HG03460 (cell line): ENCODE data around the gene KLF5.

Source experiments
- ATAC-seq: cut with Tn5 transposase; IDR thresholded peaks from one replicate; pipeline ENCODE4 v1.9.1; 2021; ENCODE audit not compliant: unreplicated experiment

The KLF5 gene

GRCh38 chr13:73059460-73060250 lies 850 bp downstream of the KLF5 start:
- peak; percentile 43 for ATAC-seq

- ATAC-seq, result no peak
Measured at GRCh38 chr13:73060251-73061160, 1.7 kb downstream of the KLF5 start.

DNA sequence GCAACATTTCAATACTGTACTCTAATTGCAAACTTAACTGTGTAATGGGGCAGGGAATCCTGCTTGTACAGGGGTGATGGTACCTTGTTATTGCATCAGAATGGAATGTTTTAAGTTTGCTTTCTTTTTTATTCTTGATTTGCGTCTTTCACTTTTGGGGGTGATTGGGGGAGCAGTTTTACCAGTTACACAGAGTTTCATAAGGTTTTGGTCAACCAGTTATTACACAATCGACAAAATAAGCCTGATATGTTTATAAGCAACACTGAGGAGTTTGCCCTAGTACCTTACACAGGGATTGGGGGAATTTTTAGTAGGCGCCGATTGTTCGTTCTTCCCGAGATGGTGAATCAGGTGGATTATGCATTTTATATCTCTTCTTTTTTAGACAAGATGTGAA lies 2.7 kb downstream of the KLF5 start:
- no peak for ATAC-seq

DNA sequence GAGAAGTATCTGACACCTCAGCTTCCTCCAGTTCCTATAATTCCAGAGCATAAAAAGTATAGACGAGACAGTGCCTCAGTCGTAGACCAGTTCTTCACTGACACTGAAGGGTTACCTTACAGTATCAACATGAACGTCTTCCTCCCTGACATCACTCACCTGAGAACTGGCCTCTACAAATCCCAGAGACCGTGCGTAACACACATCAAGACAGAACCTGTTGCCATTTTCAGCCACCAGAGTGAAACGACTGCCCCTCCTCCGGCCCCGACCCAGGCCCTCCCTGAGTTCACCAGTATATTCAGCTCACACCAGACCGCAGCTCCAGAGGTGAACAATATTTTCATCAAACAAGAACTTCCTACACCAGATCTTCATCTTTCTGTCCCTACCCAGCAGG lies 3.1 kb downstream of the KLF5 start:
- no peak for ATAC-seq

- ATAC-seq, result no peak
Measured at GRCh38 chr13:73062468-73062867, 3.7 kb downstream of the KLF5 start.

DNA sequence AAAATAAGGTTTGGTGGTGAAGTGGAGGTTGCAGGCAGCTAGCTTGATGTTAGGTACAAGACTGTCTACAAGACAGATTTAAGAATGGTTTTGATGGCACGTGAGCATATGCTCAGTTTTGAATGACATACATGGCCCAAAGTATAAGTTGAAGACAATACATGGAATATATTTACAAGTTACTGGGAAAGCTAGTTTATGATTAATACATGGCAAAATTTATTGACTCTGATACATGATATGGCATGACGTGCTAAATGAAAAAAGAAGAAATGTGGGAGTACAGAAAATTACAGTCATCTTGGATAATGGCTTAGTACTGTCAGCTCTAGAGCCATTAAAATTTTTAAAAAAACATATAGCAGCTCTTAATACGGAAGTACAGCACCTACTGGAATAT lies 4.4 kb downstream of the KLF5 start:
- ATAC-seq, result no peak

DNA sequence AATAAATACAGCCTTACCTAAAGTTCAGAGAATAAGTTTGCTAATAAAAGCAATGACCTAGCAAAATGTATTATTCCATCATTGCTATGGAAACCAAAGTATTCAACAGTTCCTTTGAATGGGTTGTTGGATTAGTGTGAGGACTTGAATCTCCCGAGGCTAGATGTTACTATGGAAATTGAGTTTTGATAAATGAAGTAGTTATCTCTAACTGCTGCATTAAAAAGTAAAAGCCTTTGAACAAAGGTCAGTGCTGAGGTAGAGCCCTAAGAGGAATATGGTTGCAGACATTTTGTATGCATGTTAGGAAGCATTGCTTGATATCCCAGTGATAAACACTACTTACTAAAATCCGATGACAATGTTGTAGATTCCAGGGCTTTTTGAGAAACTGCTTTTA lies 6.2 kb downstream of the KLF5 start:
- no peak for ATAC-seq

DNA sequence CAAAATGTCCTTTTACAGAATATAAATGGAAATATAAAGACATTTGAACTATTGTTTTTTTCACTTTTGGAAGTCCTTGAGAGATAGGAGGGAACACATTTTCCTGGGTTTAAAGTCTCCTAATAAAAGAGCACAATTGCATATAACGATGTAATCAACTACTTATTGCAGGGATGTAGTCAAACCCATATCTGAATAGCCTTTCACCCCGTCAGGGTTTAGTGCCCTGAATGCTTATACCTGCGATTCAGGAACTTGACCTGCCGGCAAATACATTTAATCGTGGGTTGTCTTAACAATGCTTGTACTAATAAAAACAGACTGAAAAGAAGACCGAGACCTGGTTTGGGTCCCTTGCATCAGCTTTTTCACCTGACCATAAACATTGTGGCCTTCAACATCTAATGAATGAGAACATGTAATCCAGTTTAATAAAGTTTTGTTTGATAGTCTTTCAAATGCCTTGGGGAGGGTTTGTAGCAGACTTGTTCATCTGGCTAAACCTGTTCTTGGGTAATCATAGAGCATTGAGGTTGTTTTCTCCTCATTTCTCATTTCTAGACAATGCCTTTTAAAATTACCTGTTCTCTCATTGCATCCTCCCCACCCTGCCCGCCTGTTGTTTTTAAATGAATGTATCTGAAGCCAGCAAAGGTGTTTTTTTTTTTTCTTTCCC lies 7.0 kb downstream of the KLF5 start:
- ATAC-seq, result no peak

DNA sequence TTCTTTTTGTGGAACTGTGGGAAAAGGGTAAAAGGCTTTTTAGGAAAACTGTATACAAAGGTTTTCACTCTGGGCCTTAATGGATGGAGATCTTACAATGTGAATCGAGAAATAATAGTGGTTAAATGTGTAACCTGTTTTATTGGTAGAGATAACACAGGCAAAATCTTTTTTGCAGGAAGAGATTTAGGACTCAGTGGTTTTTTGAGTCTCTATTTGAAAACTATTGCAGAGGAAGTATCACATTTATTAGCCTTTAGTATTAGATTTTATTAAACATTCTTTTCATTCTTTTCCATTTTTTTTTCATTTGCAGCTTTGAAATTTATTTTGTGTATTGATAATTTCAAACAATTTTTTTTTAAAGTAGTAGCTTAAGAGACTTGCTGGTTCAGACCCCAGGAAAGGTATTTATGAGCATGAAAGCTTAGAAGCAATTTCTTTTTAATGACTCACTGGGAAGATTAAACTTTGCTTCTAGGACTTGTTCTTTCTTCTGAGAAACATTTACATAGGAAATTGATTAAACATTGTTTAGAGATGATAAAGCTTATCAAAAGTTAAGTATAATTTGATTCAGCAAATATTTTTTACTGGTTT lies 10.5 kb downstream of the KLF5 start:
- no peak for ATAC-seq

DNA sequence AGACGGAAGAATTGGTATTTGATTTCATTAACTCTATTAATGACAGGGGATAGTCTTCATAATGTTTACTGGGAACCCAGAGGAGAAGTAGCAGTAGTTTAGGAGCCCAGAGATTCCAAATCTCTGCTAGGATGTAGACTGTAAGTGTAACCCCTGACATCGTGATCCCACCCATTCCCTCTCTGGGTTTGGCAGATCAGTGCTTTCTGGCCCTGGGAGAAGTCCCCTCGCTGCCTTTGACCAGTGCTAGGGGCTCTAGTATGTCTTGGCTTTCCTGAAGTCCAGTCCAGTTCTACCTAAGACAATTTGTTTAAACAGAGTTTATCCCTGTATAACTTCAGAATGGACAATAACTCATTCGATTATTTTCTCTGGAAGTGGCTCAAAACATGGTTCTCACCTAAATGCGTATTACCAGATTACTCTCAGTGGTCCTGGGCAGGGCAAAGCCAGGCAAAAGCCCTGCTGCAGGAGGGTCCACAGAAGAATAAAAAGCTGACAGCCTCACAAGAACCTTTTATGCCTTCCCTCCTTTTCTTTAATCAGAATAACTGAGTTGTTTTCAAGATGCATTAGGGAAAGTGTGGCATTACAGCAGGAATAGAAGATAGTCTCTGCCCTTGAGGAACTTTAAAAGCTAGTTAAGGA lies 11.8 kb downstream of the KLF5 start:
- no peak for ATAC-seq

DNA sequence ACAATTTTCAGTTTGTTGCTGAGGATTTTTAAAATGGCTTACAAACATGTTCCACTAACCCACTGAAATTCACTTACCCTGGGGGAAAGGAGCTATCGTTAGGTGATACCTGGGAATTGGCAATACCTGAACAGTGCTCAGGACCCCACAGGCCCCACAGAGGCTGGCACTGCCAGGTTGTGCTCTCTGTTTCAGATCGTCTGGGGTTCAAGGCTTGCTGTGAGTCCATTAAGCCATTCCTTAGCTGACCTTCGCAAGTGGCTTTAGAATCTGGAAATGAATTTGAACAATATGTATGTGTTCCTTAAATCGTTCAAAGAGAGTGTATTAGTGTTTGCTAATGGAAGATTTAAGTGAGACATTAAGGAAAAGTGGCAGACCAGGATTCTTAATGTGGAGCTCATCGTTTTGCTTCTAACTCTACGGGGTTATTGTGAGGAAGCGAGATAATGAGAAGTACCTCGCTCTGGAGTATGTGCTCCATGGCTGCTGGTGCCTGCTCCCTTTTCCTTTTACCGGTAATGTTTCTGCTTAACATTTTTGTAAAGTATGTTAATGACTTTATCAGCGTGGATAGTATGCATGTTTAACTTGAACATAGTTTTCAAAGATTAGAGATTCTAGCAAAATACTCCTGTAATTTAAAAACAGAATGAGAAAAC lies 13.6 kb downstream of the KLF5 start:
- ATAC-seq, result no peak

DNA sequence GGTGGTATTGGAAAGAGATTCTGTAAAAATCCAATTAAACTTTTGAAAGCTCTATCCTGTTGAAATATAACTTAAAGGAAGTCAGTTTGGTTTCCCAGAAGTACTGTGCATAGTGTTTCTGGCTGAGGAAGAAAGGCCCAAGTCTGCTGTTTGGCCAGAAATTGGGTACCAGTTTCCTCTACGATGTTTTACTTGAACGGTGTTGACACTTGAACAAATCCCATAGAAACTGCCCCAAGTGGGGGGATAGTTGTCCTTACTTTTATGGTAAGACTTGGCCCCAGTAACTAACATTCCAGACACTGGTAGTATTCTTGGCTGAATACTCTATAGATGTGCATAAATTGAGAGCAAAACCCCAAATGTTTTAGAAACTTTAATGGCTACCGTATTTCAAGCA lies 14.2 kb downstream of the KLF5 start:
- ATAC-seq, result no peak

GRCh38 chr13:73074014-73074413 lies 15.2 kb downstream of the KLF5 start:
- ATAC-seq, result peak; percentile 69

DNA sequence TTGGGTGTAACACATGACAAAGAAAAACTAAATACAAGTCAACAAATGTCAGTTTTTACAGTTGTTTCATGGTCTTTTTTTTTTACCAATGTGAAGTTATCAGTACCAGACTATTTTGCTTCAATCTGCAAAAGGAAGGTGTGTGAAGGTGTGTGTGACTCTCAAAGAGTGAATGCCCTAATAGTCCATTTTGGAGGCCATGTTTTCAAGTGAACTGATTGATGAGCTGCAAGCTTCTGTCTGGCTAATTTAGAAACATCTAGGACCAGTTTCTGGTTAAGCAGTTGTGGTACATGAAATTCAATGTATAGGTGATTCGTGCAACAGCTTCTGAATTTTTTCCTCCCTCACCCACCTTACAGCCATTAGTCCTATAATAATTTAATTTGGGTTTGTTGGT lies 16.1 kb downstream of the KLF5 start:
- ATAC-seq, result no peak

- ATAC-seq, result no peak
Measured at GRCh38 chr13:73075546-73075945, 16.7 kb downstream of the KLF5 start.

DNA sequence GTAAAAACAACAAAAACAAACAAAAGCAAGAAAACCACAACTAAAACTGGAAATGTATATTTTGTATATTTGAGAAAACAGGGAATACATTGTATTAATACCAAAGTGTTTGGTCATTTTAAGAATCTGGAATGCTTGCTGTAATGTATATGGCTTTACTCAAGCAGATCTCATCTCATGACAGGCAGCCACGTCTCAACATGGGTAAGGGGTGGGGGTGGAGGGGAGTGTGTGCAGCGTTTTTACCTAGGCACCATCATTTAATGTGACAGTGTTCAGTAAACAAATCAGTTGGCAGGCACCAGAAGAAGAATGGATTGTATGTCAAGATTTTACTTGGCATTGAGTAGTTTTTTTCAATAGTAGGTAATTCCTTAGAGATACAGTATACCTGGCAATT lies 17.1 kb downstream of the KLF5 start:
- no peak for ATAC-seq

GRCh38 chr13:73077865-73078264 lies 19.1 kb downstream of the KLF5 start:
- no peak for ATAC-seq

- ATAC-seq, result no peak
Measured at GRCh38 chr13:73079359-73079758, 20.6 kb downstream of the KLF5 start.

- ATAC-seq, result no peak
Measured at GRCh38 chr13:73081256-73081915, 22.6 kb downstream of the KLF5 start.

- ATAC-seq, result no peak
Measured at GRCh38 chr13:73082471-73082870, 23.7 kb downstream of the KLF5 start.
